Smooth muscle cell (in vitro differentiated cells): ENCODE measurements around the gene MYO1D. TPM values are rescaled to one million over a fixed set of nuclear protein-coding genes. Genes with fewer than 3 reads are reported as not detected.

Source experiments
- DNase-seq: peaks from one replicate; lab custom pipeline; 2025; ENCODE audit not compliant: unreplicated experiment; lab: John Stamatoyannopoulos, UW
- H2AFZ ChIP-seq: fragments of 200-600 bp; sonication (generic); 2 replicates; pipeline ENCODE4 v1.6.0; 2016; ENCODE audit warnings: antibody characterized with exemption, low read depth, mild to moderate bottlenecking
- H3F3A ChIP-seq: fragments of 200-600 bp; sonication (generic); 2 replicates; pipeline ENCODE4 v1.6.0; 2017; ENCODE audit warnings: antibody characterized with exemption, low read depth
- H3K27ac ChIP-seq: fragments of 200-600 bp; sonication (generic); 2 replicates; pipeline ENCODE4 v1.5.1; 2016; ENCODE audit warnings: low read depth, mild to moderate bottlenecking
- H3K27me3 ChIP-seq: fragments of 200-600 bp; sonication (generic); 2 replicates; pipeline ENCODE4 v1.6.1; 2016; ENCODE audit warnings: low read depth, mild to moderate bottlenecking
- H3K36me3 ChIP-seq: fragments of 200-600 bp; sonication (generic); 2 replicates; pipeline ENCODE4 v1.5.1; 2016; ENCODE audit warnings: low read depth
- H3K4me1 ChIP-seq: fragments of 200-600 bp; sonication (generic); 2 replicates; pipeline ENCODE4 v1.5.1; 2016; ENCODE audit warnings: low read depth
- H3K4me2 ChIP-seq: fragments of 200-600 bp; sonication (generic); 2 replicates; pipeline ENCODE4 v1.6.0; 2016; ENCODE audit warnings: mild to moderate bottlenecking
- H3K4me3 ChIP-seq: fragments of 200-600 bp; sonication (generic); 2 replicates; pipeline ENCODE4 v1.5.1; 2016; ENCODE audit warnings: mild to moderate bottlenecking
- H3K79me2 ChIP-seq: fragments of 200-600 bp; sonication (generic); 2 replicates; pipeline ENCODE4 v1.6.0; 2016; ENCODE audit warnings: low read depth, mild to moderate bottlenecking
- H3K9ac ChIP-seq: fragments of 200-600 bp; sonication (generic); 2 replicates; pipeline ENCODE4 v1.6.0; 2016; ENCODE audit warnings: low read depth
- H3K9me3 ChIP-seq: fragments of 200-600 bp; sonication (generic); replicated peaks from 2 replicates; pipeline ENCODE4 v1.5.1; 2016; ENCODE audit warnings: low read depth
- H4K20me1 ChIP-seq: fragments of 200-600 bp; sonication (generic); 2 replicates; pipeline ENCODE4 v1.6.0; 2016; ENCODE audit warnings: low read depth
- CTCF ChIP-seq: fragments of 200-600 bp; sonication (generic); IDR thresholded peaks from 2 replicates; pipeline ENCODE4 v1.5.1; 2017; ENCODE audit warnings: borderline replicate concordance, mild to moderate bottlenecking, antibody characterized with exemption; ENCODE audit not compliant: insufficient read depth, poor library complexity, severe bottlenecking
- WGBS: methylation state at CpG from one replicate; pipeline ENCODE4 v1.1.7; 2016; ENCODE audit warnings: low lambda C conversion rate; 5-methylcytosine and 5-hydroxymethylcytosine counted together
- polyA plus RNA-seq: library from polyadenylated mRNA; unstranded; fragments of >200 nt; fragmentation: Nextera tagmentation; extraction: Ambion mirVana; gene quantifications from 2 replicates; pipeline ENCODE4 v1.2.1, GENCODE V29; 2016
- total RNA-seq: library from RNA; depleted of rRNA; stranded (reverse); fragments of >200 nt; gene quantifications from 2 replicates; pipeline ENCODE4 v1.2.3, GENCODE V29; 2014

Gene MYO1D
- total and polyA plus RNA-seq, 2 experiments from 2014 or later, result 13.9 to 35.7 TPM

GRCh38 chr17:32869345-32870026 lies 7.4 kb downstream of the MYO1D start:
- TF ChIP-seq CTCF, result no peak
- H2AFZ ChIP-seq, result no peak overlapping the region
- no peaks in the 10 kb centered on the region for H3K27me3 ChIP-seq
- no peak overlapping the region for H3K4me2 ChIP-seq
- peaks cover 14% of the 10 kb centered on the region for H4K20me1 ChIP-seq
- 89% methylated on average over 6 of the region's 6 CpGs for WGBS
- peaks cover 31% of the 10 kb centered on the region for H3K79me2 ChIP-seq
- H3K4me1 ChIP-seq, result peaks cover 6% of the 10 kb centered on the region
- no peak overlapping the region for H3K4me3 ChIP-seq
- H3K36me3 ChIP-seq, result no peaks in the 10 kb centered on the region
- H3K9ac ChIP-seq, result no peak overlapping the region
- H3K27ac ChIP-seq, result peak overlapping the region; percentile 34
- H3F3A ChIP-seq, result no peaks in the 10 kb centered on the region
- no peak for DNase-seq
- H3K9me3 ChIP-seq, result no peaks in the 10 kb centered on the region

- H3K9me3 ChIP-seq, result no peaks in the 10 kb centered on the region
- no peaks in the 10 kb centered on the region for H3K36me3 ChIP-seq
- peaks cover 6% of the 10 kb centered on the region for H4K20me1 ChIP-seq
- no peak for DNase-seq
- H3K27me3 ChIP-seq, result no peaks in the 10 kb centered on the region
- H3K4me2 ChIP-seq, result no peak overlapping the region
- peaks cover 32% of the 10 kb centered on the region for H3K79me2 ChIP-seq
- 98% methylated on average over 4 of the region's 4 CpGs for WGBS
- no peak overlapping the region for H3K4me3 ChIP-seq
- no peak for TF ChIP-seq CTCF
- peaks cover 4% of the 10 kb centered on the region for H3K4me1 ChIP-seq
- no peaks in the 10 kb centered on the region for H3F3A ChIP-seq
- no peak overlapping the region for H3K27ac ChIP-seq
- H3K9ac ChIP-seq, result no peak overlapping the region
- H2AFZ ChIP-seq, result no peak overlapping the region
Measured at GRCh38 chr17:32865141-32865540, 11.8 kb downstream of the MYO1D start.

- Histone ChIP-seq H3K27ac (no peak overlapping the region), H2AFZ (no peak overlapping the region)
Measured at GRCh38 chr17:32863559-32863958, 13.4 kb downstream of the MYO1D start.

More at GRCh38 chr17:32863559-32863958, 13.4 kb downstream of the MYO1D start:
- Histone ChIP-seq H3K9ac (no peak overlapping the region), H3K4me2 (no peak overlapping the region), H3K36me3 (no peaks in the 10 kb centered on the region), H3F3A (no peaks in the 10 kb centered on the region), H4K20me1 (peaks cover 6% of the 10 kb centered on the region), H3K79me2 (peaks cover 23% of the 10 kb centered on the region), H3K4me1 (no peaks in the 10 kb centered on the region), H3K9me3 (no peaks in the 10 kb centered on the region), H3K4me3 (no peak overlapping the region), H3K27me3 (no peaks in the 10 kb centered on the region)
- DNase-seq, result no peak
- 71% methylated on average over 1 of the region's 1 CpG for WGBS
- no peak for TF ChIP-seq CTCF
